ENCODE results near the gene SRA1. TPM values are rescaled to one million over a fixed set of nuclear protein-coding genes. Genes with fewer than 3 reads are reported as not detected.
"Not testable (repeated sequence)": the region's sequence is repeated elsewhere in the genome, so short reads cannot be mapped to it uniquely, and the experiment has no call there.

The SRA1 gene
- 15.1 TPM for total RNA-seq

DNA sequence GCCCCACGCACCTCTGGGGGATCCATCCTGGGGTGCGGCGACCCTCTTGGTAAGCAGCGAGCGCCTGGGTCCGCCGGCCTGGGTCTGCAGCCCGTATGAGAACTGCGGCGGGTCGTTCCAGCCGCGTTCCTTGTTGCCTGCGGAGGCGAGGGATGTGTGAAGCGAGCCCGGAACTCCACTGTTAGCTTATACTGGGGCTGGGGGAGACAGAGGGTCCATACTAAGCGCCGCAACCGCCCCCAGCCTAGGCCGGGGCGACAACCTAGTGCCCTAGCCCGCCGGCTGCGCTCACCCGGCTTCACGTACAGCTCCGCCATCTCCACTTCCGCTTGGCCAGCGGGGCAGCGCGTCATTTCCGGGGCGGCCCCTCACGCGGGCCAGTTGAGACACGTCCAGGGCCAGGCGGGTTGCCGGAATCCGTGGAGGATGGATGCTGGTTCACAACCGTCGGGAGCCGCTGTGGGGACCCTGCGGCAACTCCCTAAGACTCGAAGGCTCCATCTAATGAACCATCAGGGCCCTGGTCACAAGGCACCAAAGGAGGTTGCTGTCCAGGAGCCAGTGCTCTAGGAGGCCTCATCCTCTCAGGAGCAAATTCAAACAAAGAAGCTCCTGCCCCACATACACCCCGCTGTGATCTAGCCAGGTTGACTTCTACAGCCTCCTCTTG is at the start of gene SRA1:
TSS of gene SRA1 (minus strand) at position 338 of the 670 bp plus-strand sequence. CDS start at position 317, 21 bp downstream.
- Histone ChIP-seq H3K36me3 (ENCODE audit: control insufficient read depth in 3 of 3, insufficient read depth in 3 of 3, low read length in 3 of 3) (peaks cover 20 to 32% (median 32%) of the 10 kb centered on the region in 3 donors), H3K27me3 (ENCODE audit: control insufficient read depth in 3 of 3, insufficient read depth in 3 of 3, low read length in 3 of 3) (no peaks in the 10 kb centered on the region), H3K4me1 (ENCODE audit: control insufficient read depth in 3 of 3, insufficient read depth in 3 of 3, low read length in 3 of 3) (peaks cover 23 to 43% (median 33%) of the 10 kb centered on the region in 3 donors)

DNA sequence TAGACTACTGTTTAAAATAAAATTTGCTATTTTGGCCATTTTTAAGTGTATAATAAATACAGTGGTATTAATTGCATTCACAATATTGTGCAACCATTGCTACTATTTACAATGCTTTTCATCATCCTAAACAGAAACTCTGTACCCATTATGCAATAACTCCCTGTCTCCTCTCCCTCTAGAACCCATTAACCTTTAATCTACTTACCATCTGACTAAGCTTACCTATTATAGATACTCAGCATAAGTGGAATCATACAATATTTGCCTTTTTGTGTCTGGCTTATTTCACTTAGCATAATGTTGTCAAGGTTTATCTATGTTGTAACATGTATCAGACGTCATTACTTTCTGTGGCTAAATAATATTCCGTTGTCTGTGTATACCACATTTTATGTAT is 49.8 kb upstream of the SRA1 start:
- no peak overlapping the region for H3K4me3 ChIP-seq (ENCODE audit: low read length in 3 of 3)
- no peaks in the 10 kb centered on the region for H3K27me3 ChIP-seq (ENCODE audit: control insufficient read depth in 3 of 3, insufficient read depth in 3 of 3, low read length in 3 of 3)
- H3K9ac ChIP-seq (ENCODE audit: low read depth in 1 of 3, low read length in 3 of 3) = no peak overlapping the region
- H3K9me3 ChIP-seq (ENCODE audit: control insufficient read depth in 3 of 3, low read length in 3 of 3) = no peaks in the 10 kb centered on the region
- no peaks in the 10 kb centered on the region for H3K36me3 ChIP-seq (ENCODE audit: control insufficient read depth in 3 of 3, insufficient read depth in 3 of 3, low read length in 3 of 3)
- H3K27ac ChIP-seq (ENCODE audit: low read depth, low read length) = no peak overlapping the region
- no peaks in the 10 kb centered on the region for H3K4me1 ChIP-seq (ENCODE audit: control insufficient read depth in 3 of 3, insufficient read depth in 3 of 3, low read length in 3 of 3)

More for the DNA sequence above, at the start of gene SRA1:
- no peaks in the 10 kb centered on the region for H3K9me3 ChIP-seq (ENCODE audit: control insufficient read depth in 3 of 3, low read length in 3 of 3)
- peak within 1 kb of the TSS; percentile 76 to 90 (median 84) for H3K4me3 ChIP-seq (ENCODE audit: low read length in 3 of 3)
- peak within 1 kb of the TSS; percentile 93 for H3K27ac ChIP-seq (ENCODE audit: low read depth, low read length)
- H3K9ac ChIP-seq (ENCODE audit: low read depth in 1 of 3, low read length in 3 of 3) = peak within 1 kb of the TSS; percentile 84 to 97 (median 95)

DNA sequence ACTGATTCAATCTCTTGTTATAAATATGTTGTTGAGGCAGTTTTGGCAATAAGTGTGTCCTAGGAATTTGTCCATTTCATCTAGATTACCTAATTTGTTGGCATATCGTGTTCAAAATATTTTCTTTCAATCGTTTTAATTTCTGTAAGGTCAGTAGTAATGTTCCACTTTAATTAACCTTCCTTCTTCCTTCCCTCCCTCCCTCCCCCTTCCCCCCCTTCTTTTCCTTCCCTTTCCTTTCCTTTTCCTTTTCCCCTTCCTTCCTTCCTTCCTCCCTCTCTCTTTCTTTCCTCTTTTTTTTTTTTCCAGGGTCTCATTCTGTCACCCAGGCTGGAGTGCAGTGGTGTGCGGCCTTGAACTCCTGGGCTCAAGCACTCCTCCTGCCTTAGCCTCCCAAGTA is 48.6 kb upstream of the SRA1 start:
- Histone ChIP-seq H3K27me3 (ENCODE audit: control insufficient read depth in 3 of 3, insufficient read depth in 3 of 3, low read length in 3 of 3) (no peaks in the 10 kb centered on the region), H3K27ac (ENCODE audit: low read depth, low read length) (no peak overlapping the region), H3K4me1 (ENCODE audit: control insufficient read depth in 3 of 3, insufficient read depth in 3 of 3, low read length in 3 of 3) (no peaks in the 10 kb centered on the region), H3K36me3 (ENCODE audit: control insufficient read depth in 3 of 3, insufficient read depth in 3 of 3, low read length in 3 of 3) (no peaks in the 10 kb centered on the region), H3K9ac (ENCODE audit: low read depth in 1 of 3, low read length in 3 of 3) (no peak overlapping the region), H3K9me3 (ENCODE audit: control insufficient read depth in 3 of 3, low read length in 3 of 3) (no peaks in the 10 kb centered on the region), H3K4me3 (ENCODE audit: low read length in 3 of 3) (no peak overlapping the region)

DNA sequence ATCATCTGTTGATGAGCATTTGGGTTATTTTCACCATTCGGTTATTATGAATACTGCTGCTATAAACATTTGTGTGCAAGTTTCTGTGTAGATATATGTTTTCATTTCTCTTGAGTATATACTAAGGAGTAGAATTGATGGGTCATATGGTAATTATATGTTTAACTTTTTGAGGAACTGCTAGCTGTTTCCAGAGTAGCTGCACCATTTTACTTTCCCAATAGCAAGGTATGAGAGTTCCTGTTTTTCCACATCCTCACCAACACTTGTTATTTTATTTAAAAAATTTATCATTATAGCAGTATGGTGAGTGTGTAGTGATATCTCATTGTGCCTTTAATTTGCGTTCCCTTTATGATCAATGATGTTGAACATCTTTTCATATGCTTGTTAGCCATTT is 46.5 kb upstream of the SRA1 start:
- H3K9ac ChIP-seq (ENCODE audit: low read depth in 1 of 3, low read length in 3 of 3) = no peak overlapping the region
- H3K36me3 ChIP-seq (ENCODE audit: control insufficient read depth in 3 of 3, insufficient read depth in 3 of 3, low read length in 3 of 3) = no peaks in the 10 kb centered on the region
- H3K4me3 ChIP-seq (ENCODE audit: low read length in 3 of 3) = no peak overlapping the region
- no peak overlapping the region for H3K27ac ChIP-seq (ENCODE audit: low read depth, low read length)
- no peaks in the 10 kb centered on the region for H3K27me3 ChIP-seq (ENCODE audit: control insufficient read depth in 3 of 3, insufficient read depth in 3 of 3, low read length in 3 of 3)
- H3K4me1 ChIP-seq (ENCODE audit: control insufficient read depth in 3 of 3, insufficient read depth in 3 of 3, low read length in 3 of 3) = no peaks in the 10 kb centered on the region
- no peaks in the 10 kb centered on the region for H3K9me3 ChIP-seq (ENCODE audit: control insufficient read depth in 3 of 3, low read length in 3 of 3)

DNA sequence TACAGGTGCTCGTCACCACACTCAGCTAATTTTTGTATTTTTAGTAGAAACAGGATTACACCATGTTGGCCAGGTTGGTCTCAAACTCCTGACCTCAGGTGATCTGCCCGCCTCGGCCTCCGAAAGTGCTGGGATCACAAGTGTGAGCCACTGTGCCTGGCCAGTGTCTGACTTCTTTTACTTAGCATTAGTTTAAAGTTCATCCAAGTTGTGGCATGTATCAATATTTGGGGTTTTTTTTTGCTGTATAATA is 46.1 kb upstream of the SRA1 start:
- not testable (repeated sequence) for H3K27ac ChIP-seq (ENCODE audit: low read depth, low read length); H3K4me3 ChIP-seq (ENCODE audit: low read length in 3 of 3); H3K36me3 ChIP-seq (ENCODE audit: control insufficient read depth in 3 of 3, insufficient read depth in 3 of 3, low read length in 3 of 3); H3K9ac ChIP-seq (ENCODE audit: low read depth in 1 of 3, low read length in 3 of 3); H3K27me3 ChIP-seq (ENCODE audit: control insufficient read depth in 3 of 3, insufficient read depth in 3 of 3, low read length in 3 of 3); H3K4me1 ChIP-seq (ENCODE audit: control insufficient read depth in 3 of 3, insufficient read depth in 3 of 3, low read length in 3 of 3); H3K9me3 ChIP-seq (ENCODE audit: control insufficient read depth in 3 of 3, low read length in 3 of 3)

DNA sequence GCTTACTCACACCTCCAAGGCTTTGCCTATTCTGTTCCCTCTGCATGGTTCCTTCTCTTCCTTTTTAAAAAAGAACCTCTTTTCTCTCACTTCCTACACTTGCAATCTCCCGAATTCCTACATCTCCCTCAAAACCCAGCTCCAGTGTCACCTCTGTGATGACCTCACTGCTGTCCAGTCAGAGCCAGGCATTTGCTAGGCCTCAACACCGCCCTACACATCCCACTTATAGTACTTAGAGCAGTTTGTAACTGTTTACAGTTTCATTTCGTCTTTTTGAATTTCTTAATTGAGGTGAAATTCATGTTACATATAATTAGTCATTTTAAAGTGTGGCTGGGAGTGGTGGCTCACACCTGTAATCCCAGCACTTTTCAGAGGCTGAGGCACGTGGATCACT is 44.9 kb upstream of the SRA1 start:
- H3K27me3 ChIP-seq (ENCODE audit: control insufficient read depth in 3 of 3, insufficient read depth in 3 of 3, low read length in 3 of 3) = no peaks in the 10 kb centered on the region
- no peaks in the 10 kb centered on the region for H3K4me1 ChIP-seq (ENCODE audit: control insufficient read depth in 3 of 3, insufficient read depth in 3 of 3, low read length in 3 of 3)
- H3K4me3 ChIP-seq (ENCODE audit: low read length in 3 of 3) = no peak overlapping the region
- no peaks in the 10 kb centered on the region for H3K9me3 ChIP-seq (ENCODE audit: control insufficient read depth in 3 of 3, low read length in 3 of 3)
- H3K27ac ChIP-seq (ENCODE audit: low read depth, low read length) = peak overlapping the region; percentile 49
- no peaks in the 10 kb centered on the region for H3K36me3 ChIP-seq (ENCODE audit: control insufficient read depth in 3 of 3, insufficient read depth in 3 of 3, low read length in 3 of 3)
- no peak overlapping the region for H3K9ac ChIP-seq (ENCODE audit: low read depth in 1 of 3, low read length in 3 of 3)

DNA sequence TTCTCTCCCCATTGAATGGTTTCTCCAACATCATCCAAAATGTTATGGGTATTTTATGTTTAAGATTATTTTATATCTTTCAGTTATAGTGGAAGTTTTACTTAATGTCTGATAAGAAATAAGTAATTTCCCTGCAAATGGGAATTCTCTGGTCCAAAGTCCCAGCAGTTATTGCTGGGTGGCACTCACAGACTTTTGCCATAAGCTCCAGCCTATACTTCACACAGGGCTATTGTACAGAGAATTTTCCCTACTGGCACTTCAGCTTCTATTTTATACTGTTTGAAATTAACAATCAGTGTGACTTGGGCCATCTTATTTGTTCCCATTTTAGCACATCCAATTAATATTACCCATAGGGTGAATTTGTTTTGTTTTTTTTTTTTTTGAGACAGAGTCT is 42.8 kb upstream of the SRA1 start:
- Histone ChIP-seq H3K27ac (ENCODE audit: low read depth, low read length) (no peak overlapping the region), H3K4me3 (ENCODE audit: low read length in 3 of 3) (no peak overlapping the region), H3K9me3 (ENCODE audit: control insufficient read depth in 3 of 3, low read length in 3 of 3) (no peaks in the 10 kb centered on the region), H3K4me1 (ENCODE audit: control insufficient read depth in 3 of 3, insufficient read depth in 3 of 3, low read length in 3 of 3) (peaks cover 0 to 13% (median 12%) of the 10 kb centered on the region in 3 donors), H3K27me3 (ENCODE audit: control insufficient read depth in 3 of 3, insufficient read depth in 3 of 3, low read length in 3 of 3) (no peaks in the 10 kb centered on the region), H3K9ac (ENCODE audit: low read depth in 1 of 3, low read length in 3 of 3) (no peak overlapping the region), H3K36me3 (ENCODE audit: control insufficient read depth in 3 of 3, insufficient read depth in 3 of 3, low read length in 3 of 3) (no peaks in the 10 kb centered on the region)

- Histone ChIP-seq H3K36me3 (ENCODE audit: control insufficient read depth in 3 of 3, insufficient read depth in 3 of 3, low read length in 3 of 3) (no peaks in the 10 kb centered on the region), H3K9ac (ENCODE audit: low read depth in 1 of 3, low read length in 3 of 3) (no peak overlapping the region), H3K27me3 (ENCODE audit: control insufficient read depth in 3 of 3, insufficient read depth in 3 of 3, low read length in 3 of 3) (no peaks in the 10 kb centered on the region), H3K4me3 (ENCODE audit: low read length in 3 of 3) (no peak overlapping the region), H3K4me1 (ENCODE audit: control insufficient read depth in 3 of 3, insufficient read depth in 3 of 3, low read length in 3 of 3) (peaks cover 0 to 16% (median 12%) of the 10 kb centered on the region in 3 donors), H3K9me3 (ENCODE audit: control insufficient read depth in 3 of 3, low read length in 3 of 3) (no peaks in the 10 kb centered on the region), H3K27ac (ENCODE audit: low read depth, low read length) (no peak overlapping the region)
These were observed 41.6 kb upstream of the SRA1 start for GRCh38 chr5:140598836-140599235.

- H3K4me1 ChIP-seq (ENCODE audit: control insufficient read depth in 3 of 3, insufficient read depth in 3 of 3, low read length in 3 of 3) = peaks cover 0 to 16% (median 12%) of the 10 kb centered on the region in 3 donors
- H3K36me3 ChIP-seq (ENCODE audit: control insufficient read depth in 3 of 3, insufficient read depth in 3 of 3, low read length in 3 of 3) = no peaks in the 10 kb centered on the region
- no peaks in the 10 kb centered on the region for H3K27me3 ChIP-seq (ENCODE audit: control insufficient read depth in 3 of 3, insufficient read depth in 3 of 3, low read length in 3 of 3)
- H3K9me3 ChIP-seq (ENCODE audit: control insufficient read depth in 3 of 3, low read length in 3 of 3) = no peaks in the 10 kb centered on the region
- H3K9ac ChIP-seq (ENCODE audit: low read depth in 1 of 3, low read length in 3 of 3) = no peak overlapping the region
- H3K4me3 ChIP-seq (ENCODE audit: low read length in 3 of 3) = no peak overlapping the region
- H3K27ac ChIP-seq (ENCODE audit: low read depth, low read length) = peak overlapping the region; percentile 36
These were observed 39.1 kb upstream of the SRA1 start for GRCh38 chr5:140596321-140596741.

- Histone ChIP-seq H3K9me3 (ENCODE audit: control insufficient read depth in 3 of 3, low read length in 3 of 3) (no peaks in the 10 kb centered on the region), H3K4me1 (ENCODE audit: control insufficient read depth in 3 of 3, insufficient read depth in 3 of 3, low read length in 3 of 3) (peaks cover 0 to 16% (median 12%) of the 10 kb centered on the region in 3 donors), H3K27me3 (ENCODE audit: control insufficient read depth in 3 of 3, insufficient read depth in 3 of 3, low read length in 3 of 3) (no peaks in the 10 kb centered on the region), H3K4me3 (ENCODE audit: low read length in 3 of 3) (no peak overlapping the region), H3K9ac (ENCODE audit: low read depth in 1 of 3, low read length in 3 of 3) (peak overlapping the region in 1 of 3 donors; percentile 41), H3K27ac (ENCODE audit: low read depth, low read length) (peak overlapping the region; percentile 36), H3K36me3 (ENCODE audit: control insufficient read depth in 3 of 3, insufficient read depth in 3 of 3, low read length in 3 of 3) (no peaks in the 10 kb centered on the region)
These were observed 38.4 kb upstream of the SRA1 start for GRCh38 chr5:140595538-140596300.

Data from skeletal muscle tissue (tissue), 4 donors.